Fibroblast of skin of scalp (primary cell): ENCODE data around the gene SLC6A3.
"Not testable (repeated sequence)": the region's sequence is repeated elsewhere in the genome, so short reads cannot be mapped to it uniquely, and the experiment has no call there.

Experiments used
- DNase-seq: peaks from one replicate; pipeline ENCODE4 v3.0.0-alpha.2; 2013

The SLC6A3 gene

DNA sequence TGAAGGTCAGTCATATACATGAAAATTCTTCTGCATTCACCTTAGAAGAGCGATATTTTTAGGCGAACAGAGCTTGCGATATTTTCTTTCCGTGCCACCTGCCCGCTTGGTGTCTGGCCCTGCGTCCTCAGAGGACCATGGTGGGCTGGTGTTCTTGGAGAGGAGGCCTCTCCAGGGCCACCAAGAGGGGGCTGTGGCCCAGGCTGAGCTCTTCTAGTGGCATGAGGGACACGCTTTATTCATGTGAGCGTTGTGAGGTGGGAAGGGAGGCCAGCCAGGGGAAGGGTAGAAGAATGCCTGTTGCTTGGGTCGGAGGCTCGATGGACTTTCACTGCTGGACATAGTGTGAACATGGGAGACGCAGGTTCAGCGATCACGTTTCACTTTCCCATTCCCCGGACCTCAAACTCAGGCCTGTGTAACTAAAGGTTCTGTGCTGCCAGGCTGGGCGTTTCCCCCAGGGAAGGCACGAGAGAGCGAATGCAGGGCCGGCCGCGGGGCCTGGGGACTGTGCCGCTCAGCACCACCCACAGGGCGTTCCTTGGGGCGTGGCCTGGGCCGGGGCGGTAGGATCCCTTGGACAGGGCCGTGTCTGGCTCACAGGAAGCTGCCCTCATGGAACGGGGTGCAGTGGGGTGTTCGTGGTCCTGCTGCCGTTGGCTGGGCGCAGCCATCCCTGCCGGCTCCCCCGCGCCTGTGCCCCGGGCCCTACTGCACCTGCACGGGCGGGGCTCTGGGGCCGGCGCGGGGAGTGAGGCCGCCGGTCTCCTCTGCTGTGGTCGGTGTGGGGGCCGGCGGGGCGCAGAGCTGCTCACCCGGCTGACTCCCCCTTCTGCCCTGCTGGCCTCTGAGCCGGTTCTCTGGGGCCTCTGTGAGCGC, 59.6 kb downstream of the SLC6A3 start:
- DNase-seq: peak; percentile 36

DNA sequence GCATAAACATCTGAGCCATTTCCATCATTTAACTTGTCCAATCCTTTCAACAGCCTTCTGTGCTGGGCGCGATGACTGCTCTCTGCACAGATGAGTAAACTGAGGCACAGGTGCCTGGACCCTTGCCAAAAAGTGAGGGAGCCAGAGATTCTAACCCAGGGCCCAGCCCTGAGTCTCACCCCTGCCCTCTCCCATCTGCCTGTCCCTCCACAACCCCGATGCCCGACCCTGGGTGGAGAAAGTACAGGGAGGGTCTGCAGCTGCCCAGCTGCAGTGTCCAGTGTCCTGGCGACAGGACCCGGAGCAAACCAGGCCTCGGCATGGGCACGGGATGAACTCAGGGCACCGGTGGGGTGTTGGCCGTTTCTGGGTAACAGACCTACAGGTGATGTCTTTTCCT, 60.7 kb downstream of the SLC6A3 start:
- no peak for DNase-seq

DNA sequence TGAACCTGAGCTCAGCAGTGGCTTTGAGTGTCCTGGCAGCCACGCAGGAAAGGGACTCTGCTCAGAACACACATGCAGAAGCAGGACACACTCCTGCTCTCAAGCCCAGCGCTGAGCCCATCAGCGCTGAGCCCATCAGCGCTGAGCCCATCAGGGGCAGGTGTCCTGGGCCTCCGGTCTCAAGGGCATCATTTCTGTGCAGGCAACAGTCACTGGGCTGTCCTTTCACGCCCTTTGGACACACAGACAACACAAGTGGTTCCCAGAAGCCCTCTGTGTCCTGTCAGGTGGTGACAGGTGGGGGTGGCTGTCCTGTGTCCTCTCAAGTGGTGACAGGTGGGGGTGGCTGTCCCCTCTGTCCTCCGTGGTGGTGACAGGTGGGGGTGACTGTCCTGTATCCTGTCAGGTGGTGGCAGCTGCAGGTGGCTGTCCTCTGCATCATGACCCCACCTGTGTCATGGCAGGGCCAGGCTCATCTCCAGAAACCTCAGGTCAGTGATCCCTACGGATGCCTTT, 61.3 kb downstream of the SLC6A3 start:
- no peak for DNase-seq

DNA sequence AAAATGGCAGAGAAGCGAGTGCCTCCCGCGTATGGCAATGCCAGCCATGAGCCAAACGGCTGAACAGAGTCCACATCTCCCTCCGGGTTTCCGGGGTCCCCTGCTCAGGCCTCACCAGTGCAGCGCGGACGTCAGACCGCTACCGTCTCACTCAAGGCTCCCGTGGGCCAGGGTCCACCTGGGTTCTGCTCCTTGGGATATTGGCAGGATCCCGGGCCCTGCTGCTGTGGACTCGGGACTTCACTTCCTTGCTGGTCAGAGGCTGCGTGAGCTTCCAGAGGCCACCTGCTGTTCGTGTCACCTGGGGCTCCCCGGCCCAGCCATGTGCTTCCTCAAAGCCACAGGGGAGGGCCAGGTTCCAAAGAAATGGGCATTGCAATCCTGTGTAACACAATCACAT, 61.9 kb downstream of the SLC6A3 start:
- DNase-seq: no peak

DNA sequence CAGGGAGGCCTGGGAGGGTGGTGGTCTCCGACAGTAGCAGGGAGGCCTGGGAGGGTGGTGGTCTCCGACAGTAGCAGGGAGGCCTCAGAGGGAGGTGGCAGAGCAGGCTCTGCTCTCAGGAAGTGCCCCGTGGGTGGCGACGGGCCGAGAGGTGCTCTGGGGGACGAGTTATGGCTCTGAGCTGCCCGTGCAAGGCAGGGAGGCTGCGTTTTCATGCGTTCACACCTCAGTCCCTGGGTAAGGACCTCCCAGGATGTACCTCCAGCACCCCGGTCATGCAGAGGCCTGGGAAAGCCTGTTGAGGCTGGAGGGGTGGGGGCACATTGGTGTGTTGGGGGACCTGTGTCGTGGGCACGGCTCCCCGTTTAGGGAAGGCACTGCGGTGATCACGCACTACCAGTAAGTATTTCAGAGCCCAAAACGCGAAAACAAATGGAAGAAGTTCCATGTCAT, 63.0 kb downstream of the SLC6A3 start:
- no peak for DNase-seq

DNA sequence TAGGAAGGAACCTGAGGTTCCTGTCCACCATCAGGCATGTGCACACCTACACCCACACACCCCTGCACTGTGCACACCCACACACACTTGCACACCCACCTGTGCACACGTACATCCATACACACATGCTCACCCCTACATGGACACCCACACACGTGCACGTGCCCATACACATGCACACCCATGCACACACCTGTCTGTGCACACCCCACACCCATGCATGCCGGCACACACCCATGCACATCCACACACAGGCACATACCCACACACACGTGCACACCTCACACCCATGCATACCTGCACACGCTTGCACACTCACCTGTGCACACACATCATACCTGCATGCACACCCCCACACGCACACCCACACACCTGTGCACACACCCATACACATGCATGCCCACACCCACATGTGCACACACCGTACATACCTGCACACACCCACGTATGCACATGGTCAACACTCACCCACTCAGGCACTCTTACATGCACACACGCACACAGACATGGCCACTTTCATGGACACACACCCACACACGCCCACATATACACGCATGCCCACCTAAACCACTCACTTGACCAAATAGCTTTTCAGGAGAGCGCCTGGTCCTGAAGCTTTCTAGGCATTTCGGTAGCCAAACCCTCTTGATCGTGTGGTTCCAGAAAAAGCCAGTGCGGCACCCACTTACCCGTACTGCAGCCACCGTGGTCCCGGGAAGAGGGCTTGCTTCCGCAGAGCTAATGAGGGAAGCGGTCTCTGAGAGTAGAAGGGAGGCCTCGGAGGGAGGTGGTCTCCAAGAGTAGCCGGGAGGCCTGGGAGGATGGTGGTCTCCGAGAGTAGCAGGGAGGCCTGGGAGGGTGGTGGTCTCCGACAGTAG, 63.6 kb downstream of the SLC6A3 start:
- DNase-seq: no peak

DNA sequence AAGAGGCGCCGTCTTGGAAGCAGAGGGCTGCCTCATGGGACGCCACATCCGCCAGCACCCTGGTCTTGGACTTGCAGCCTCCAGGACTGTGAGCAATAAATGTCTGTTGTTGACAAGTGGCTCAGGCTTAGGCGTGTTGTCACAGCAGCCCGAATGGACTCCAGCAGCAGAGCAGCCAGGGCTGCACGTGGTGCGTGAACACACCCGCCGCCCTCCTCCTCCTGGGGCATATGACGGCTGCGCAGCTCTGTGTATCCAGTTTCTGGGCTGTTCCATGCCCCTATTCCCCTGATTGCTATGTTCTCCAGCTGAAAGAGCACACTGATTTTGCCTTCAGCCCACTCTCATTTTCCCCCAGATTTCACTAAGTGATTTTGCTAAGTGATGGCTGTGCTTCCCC, 64.3 kb downstream of the SLC6A3 start:
- DNase-seq: no peak

DNA sequence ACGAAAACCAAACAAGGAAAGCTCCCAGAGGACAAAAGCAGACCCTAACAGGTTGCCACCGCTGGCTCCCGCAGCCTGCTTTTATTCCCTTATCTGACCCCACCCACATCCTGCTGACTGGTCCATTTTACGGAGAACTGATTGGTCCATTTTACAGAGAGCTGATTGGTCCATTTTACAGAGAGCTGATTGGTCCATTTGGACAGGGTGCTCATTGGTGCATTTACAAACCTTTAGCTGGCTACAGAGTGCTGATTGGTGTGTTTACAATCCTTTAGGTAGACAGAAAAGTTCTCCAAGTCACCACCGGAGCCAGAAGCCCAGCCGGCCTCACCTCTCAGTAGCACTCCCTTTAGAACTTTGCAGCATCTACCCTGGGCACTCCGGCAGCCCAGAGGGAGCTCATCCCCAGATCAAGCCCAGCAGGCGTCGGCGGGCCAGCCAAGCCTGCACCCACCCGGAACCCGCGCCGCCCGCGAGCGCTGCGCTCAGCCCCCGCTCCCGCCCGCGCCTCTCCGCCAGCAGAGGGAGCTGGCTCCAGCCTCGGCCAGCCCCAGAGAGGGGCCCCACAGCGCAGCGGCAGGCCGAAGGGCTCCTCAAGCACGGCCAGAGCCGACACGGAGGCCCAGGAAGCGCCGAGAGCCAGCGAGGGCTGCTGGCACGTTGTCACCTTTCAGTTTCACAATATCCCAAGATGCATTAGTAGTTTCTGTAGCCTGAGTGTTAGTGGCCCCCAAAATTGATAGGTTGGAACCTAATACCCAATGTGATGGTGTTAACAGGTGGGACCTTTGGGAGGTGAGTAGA, 65.0 kb downstream of the SLC6A3 start:
- DNase-seq: peak; percentile 9

DNA sequence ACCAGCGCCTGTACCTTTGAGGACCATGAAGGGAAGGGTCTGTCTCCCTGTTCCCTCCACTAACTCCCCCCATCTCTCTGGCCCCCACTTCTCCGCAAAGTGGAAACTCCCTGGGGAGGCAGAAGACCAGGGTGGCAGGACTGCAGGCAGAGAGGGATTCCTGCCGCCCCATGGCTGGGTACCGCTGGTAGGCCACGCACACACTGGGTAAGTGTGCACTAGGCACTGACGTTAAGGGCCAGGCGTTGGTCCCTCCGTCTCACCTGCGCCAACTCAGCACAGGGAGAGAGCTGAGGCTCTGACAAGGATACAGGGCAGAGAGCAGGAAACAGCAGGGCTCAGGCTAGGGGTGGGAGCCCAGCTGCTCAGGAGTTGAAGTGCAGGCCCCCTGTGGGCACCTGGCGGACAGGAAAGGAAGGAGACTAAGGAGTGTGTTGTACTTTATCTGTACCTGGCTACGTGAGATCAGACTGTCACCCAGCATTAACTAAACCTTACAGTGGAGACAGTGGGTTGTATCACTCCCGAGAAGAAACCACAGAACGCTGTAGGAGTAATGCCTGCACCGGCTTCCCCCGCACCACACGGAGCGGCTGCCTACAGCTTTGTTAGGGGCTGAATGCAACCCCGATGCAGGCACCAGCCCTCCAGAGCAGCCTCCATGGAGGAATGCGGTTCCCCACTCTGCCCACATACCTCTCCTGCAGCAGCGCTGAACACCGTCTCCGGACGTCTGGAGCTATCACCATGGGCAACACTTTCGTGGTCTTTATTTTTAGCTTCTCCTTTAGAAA, 66.2 kb downstream of the SLC6A3 start:
- DNase-seq: no peak

DNA sequence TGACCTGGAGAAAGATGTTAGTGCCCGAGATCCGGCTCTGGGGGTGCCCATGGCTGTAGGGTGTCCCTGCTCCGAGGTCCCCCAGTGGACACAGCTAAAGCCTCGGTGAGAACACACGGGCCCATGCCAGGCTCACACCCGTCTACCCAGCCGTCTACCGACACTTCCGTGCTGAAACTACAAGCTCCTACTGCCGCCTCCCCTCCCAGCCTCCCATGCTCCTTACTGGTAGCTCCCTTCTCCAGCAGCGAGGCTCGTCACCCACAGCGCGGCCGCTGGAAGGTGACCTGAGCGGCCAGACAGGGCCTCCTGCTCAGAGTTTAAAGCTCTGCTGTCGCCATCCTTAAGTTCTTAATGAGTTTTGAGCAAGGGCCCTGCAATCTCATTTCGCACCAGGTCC, 67.1 kb downstream of the SLC6A3 start:
- DNase-seq: no peak

DNA sequence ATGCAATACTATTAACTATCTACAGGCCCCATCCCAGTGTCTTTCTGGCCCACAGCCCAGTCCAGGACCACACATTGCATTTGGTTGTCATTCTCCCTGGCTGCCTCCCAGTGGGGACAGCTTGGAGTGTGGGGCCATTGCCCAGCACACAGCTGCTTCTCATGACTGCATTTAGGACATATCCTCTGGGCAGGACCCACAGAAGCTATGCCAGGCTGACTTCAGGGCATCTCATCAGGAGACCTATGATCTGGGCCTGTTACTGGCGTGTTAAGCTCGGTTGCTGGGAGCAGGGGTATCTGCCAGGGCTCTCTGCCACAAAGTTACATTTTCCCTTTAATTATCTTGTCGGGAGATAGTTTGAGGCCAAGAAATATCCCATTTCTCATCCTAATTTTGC, 68.3 kb downstream of the SLC6A3 start:
- DNase-seq: no peak

DNA sequence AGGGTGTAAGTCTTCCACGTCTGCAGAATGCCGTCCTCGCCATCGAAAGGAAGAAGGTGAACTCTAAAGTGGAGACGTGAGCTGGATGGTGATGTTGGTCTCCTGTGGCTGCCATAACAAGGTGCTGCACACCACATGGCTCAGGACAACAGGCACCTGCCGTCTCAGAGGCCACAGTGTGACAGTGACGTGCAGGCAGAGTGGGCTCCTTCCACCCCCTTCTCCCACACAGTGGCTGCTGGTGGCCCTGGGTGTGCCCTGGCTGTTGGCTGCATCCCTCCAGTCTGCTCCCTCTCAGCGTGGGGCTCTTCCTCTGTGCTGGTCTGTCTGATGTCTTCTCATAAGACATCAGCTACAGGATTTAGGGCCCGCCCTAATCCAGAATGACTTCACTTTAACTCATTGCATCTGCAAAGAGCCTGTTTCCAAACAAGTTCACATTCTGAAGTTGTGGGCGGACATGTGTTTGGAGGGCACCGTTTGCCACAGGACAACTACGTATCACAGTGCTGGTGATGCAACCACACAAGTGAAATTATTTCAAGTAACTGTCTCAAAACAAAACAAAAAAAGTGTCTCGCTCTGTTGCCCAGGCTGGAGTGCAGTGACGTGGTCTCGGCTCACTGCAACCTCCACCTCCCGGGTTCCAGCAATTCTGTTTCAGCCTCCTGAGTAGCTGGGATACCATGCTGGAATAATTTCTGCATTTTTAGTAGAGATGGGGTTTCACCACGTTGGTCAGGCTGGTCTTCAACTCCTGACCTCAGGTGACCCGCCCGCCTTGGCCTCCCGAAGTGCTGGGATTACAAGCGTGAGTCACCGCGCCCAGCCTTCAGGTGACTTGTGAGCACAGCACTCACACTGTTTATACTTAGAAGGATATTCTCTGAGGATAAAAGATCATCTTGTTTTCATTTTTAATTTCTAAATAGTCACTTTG, 69.1 kb downstream of the SLC6A3 start:
- DNase-seq: no peak

DNA sequence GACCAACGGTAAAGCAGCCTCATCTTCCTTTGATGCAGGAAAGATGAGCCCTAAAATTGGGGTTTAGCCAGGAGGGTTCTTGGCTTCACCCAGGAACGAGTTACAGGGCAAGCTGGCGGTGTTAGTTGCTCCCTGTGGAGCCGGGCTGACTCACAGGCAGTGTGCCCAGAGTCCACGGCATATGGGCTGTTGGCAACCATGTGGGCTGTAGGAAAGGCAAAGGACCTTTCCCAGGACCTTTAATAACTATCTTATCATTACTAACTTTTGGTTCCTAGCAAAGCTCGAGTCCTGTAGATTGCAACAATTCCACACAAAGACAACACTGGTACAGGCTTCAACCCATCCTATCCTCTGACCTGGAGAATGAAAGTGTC, 70.6 kb downstream of the SLC6A3 start:
- no peak for DNase-seq

DNA sequence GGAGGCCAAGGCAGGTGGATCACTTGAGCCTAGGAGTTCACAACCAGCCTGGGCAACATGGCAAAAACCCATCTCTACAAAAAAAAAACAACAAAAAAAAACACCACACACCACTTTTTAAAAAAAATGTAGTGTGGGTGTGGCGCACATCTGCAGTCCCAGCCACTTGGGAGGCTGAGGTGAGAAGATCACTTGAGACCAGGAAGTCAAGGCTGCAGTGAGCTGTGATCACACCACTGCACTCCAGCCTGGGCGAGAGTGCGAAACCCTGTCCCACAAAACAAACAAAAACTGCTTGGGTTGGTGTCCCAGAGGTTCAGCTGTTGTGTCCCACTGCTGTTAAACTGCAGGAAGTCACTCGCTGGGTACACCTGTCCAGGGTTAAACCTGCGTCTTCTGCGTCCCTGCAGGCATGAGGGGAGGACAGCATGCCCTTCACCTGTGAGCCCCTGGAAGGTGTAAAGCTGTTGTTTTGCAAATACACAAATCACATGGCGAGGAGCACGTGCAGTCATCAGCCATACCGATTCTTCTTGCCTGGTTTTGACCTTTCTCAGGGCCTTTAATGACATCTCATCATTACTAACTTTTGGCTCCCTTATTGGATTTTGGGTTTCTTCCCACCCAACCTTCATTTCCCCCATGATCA, 71.1 kb downstream of the SLC6A3 start:
- no peak for DNase-seq

DNA sequence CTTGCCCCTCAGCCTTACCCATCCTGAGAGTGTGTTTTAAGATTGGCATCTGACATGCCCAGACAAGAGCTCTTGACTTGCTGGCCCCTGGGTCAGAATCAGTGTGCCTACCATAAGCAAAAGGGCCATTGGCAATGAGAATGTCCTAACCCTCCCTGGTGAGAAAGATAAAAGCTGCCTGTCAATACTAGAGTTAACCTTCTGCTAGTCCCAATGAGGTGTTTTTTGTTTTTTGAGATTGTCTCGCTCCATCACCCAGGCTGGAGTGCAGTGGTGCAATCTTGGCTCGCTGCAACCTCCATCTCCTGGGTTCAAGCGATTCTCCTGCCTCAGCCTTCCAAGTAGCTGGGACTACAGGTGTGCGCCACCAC, 73.3 kb downstream of the SLC6A3 start:
- DNase-seq: not testable (repeated sequence)

DNA sequence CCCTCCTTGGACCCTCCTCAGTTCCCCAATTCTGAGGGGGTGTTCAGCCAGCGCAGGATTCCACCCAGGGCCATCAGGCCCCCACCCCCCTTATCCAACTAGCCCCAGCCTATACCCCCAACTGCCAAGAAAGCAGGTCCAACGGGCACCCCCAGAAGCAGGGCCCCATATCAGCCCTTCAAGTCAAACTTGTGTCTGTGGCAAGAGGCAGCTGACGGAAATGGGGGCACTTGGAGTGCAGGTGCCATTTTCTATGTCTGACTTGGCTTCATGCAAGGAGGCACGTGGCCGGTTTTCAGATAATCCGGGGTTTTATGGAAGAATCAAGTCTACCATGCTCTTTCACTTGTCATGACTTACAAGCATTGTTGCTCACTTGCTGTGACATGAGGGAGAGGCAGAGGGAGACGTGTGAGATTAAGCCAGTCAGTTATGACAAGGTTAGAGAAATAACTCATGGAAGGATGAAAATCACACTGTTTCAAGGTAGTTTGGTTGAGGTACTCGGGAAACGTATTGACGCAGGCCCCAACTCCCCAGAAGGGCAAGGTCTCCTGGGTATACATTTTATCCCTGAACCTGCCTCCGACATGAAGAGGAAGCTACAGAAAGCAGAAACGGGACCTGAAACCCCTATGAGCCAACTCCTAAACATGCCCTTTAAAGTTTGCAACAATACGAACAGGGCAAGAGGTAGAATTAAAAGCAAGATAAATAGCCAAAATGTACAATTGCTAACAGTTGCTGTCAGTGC, 73.8 kb downstream of the SLC6A3 start:
- DNase-seq: no peak

DNA sequence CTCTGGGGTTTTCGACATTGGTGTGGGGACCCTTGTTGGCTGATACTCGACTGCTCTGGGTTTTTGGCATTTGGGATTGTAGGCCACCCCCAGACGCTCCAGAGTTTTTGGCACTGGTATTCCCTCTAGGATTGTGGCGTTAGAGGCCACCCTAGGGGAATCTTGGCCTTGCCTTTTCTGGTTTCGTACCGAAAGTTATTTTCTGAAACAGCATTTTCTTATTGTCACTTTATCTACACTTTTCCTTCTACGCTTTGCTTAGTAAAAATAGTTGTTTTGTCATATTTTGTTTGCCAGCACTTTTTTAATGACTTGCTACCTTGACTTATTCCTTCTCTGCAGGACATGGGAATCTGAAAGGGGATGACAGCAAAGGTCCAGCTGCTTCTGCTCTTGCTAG, 75.2 kb downstream of the SLC6A3 start:
- no peak for DNase-seq

DNA sequence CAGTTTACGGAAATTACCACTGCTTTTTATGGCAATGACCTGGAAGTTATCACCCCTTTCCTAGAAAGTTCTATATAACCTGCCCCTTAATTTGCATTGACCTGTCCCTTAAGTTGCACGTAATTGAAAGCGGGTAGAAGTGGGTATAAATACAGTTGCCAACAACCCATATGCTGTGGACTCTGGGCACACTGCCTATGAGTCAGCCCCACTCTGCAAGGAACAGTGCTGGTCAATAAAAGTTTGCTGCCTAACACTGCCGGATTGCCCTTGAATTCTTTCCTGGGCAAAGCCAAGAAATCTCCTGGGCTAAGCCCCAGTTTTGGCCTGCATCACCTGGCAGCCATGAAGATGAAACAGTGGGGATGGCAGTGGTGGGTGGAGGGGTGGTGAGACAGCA, 76.5 kb downstream of the SLC6A3 start:
- DNase-seq: no peak

DNA sequence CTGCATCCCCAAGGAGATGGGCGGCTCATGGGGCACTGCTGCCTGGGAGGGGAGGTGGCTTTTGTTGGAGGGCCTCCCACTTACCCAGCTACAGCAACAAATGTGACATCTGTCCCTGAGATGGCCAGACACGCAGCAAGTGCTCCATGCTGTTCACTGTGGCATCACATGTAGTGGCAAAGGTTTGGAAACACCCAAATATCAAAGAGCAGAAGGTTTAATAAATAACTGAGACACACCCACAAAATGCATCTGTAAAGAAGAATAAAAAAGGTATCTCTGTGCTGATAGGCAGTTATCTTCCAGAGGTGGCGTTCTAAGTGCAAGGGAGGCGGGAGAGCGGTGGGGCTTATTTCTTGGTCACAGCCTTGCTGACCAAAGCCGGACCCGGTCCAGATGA, 77.0 kb downstream of the SLC6A3 start:
- no peak for DNase-seq
